Activated CD8-positive, alpha-beta T cell treated with anti-CD3 and anti-CD28 coated beads for 36 hours (primary cell): Measurements from ENCODE around the gene CT45A8. TPM values are rescaled to one million over a fixed set of nuclear protein-coding genes. Genes with fewer than 3 reads are reported as not detected.
"Not testable (repeated sequence)": the region's sequence is repeated elsewhere in the genome, so short reads cannot be mapped to it uniquely, and the experiment has no call there.

Experiments
- ATAC-seq: fragments of 200-7000 bp; cut with Tn5 transposase; one replicate; pipeline ENCODE4 v1.10.0; 2021; ENCODE audit warnings: mild to moderate bottlenecking, moderate library complexity
- CTCF ChIA-PET: fragments of 350-600 bp; sonication (Branson Sonifier 250); formaldehyde crosslinking; loops from one replicate; lab custom pipeline; 2021; ENCODE audit warnings: antibody characterized with exemption; lab: Charles Lee
- POLR2A ChIA-PET: fragments of 350-600 bp; sonication (Branson Sonifier 250); formaldehyde crosslinking; loops from one replicate; lab custom pipeline; 2021; ENCODE audit warnings: antibody characterized with exemption; lab: Charles Lee
- DNase-seq: peaks from one replicate; pipeline ENCODE4 v3.0.0-alpha.2; 2020
- H3K27ac Mint-ChIP-seq: one replicate; pipeline ENCODE4 v1.8.0; 2021; ENCODE audit warnings: mild to moderate bottlenecking, mixed read lengths
- H3K27me3 Mint-ChIP-seq: one replicate; pipeline ENCODE4 v1.8.0; 2021; ENCODE audit warnings: mixed read lengths
- H3K36me3 Mint-ChIP-seq: one replicate; pipeline ENCODE4 v1.8.0; 2021; ENCODE audit warnings: low read depth, mixed read lengths
- H3K4me1 Mint-ChIP-seq: one replicate; pipeline ENCODE4 v1.8.0; 2021; ENCODE audit warnings: low read depth, mixed read lengths
- H3K4me3 Mint-ChIP-seq: one replicate; pipeline ENCODE4 v1.8.0; 2021; ENCODE audit warnings: mild to moderate bottlenecking, moderate library complexity, mixed read lengths
- H3K9me3 Mint-ChIP-seq: one replicate; pipeline ENCODE4 v1.8.0; 2021; ENCODE audit warnings: mixed read lengths
- CTCF ChIP-seq: fragments of 200-600 bp; IDR thresholded peaks from one replicate; pipeline ENCODE4 v1.8.0; 2022; ENCODE audit warnings: antibody characterized with exemption, mild to moderate bottlenecking
- intact Hi-C: fragments of 100-400 bp; cut with micrococcal nuclease; formaldehyde crosslinking; loops from one replicate; pipeline ENCODE4 v1.10.0; 2022
- total RNA-seq, 2 experiments: library from RNA; stranded (reverse); gene quantifications; one replicate each; pipeline ENCODE4 v1.2.3, GENCODE V29; 2021

Gene CT45A8
- total RNA-seq = not detected

DNA sequence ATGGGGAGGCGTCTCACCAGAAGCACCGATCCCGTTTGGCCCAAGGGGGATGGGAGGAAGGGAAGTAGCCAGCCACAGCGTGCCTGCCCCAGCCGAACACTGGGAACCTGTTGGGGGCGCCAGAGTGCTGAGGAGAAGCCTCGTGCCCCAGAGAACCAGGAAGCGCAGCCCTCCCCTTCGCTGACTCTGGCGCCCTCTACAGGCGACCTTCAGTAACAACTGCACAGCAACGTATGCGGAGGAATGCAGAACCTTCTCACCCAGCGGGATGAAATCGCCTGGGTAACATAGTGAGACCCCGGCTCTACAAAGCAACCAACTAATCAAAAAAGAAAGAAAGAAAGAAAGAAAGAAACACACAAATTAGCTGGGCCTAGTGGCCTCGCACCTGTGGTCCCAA is at the start of gene CT45A8:
Gene CT45A8 (minus strand): TSS at position 101 of the 400 bp plus-strand sequence. CDS start 3,755 bp downstream, outside the sequence.
- POLR2A ChIA-PET, ATAC-seq, H3K4me1 Mint-ChIP-seq, CTCF ChIA-PET, H3K4me3 Mint-ChIP-seq, DNase-seq, intact Hi-C loops, H3K27ac Mint-ChIP-seq, H3K27me3 Mint-ChIP-seq, H3K9me3 Mint-ChIP-seq, H3K36me3 Mint-ChIP-seq: not testable (repeated sequence)

- intact Hi-C loops = no loop called here
These were observed 39.0 kb upstream of the CT45A8 start, which contains the start of the genes CT45A10 and SAGE1 for GRCh38 chrX:135893294-135893817. TSS of gene CT45A10 (minus strand) at chrX:135893444. CDS start at chrX:135885344, 8,100 bp downstream. TSS of gene SAGE1 (plus strand) at chrX:135893716. CDS start at chrX:135896243, 2,527 bp downstream.

GRCh38 chrX:135892781-135893180 is 38.4 kb upstream of the CT45A8 start:
- Mint-ChIP-seq H3K4me1 (no peaks in the 10 kb centered on the region), H3K27ac (no peak overlapping the region), H3K36me3 (no peaks in the 10 kb centered on the region), H3K9me3 (no peaks in the 10 kb centered on the region), H3K4me3 (no peak overlapping the region), H3K27me3 (no peaks in the 10 kb centered on the region)
- ATAC-seq (no peak), DNase-seq (no peak)
- POLR2A ChIA-PET = no interaction called here
- intact Hi-C loops = no loop called here
- TF ChIP-seq CTCF = no peak
- CTCF ChIA-PET = no interaction called here

More at GRCh38 chrX:135893294-135893817, 39.0 kb upstream of the CT45A8 start, which contains the start of the genes CT45A10 and SAGE1:
- no peak for DNase-seq
- POLR2A ChIA-PET = no interaction called here
- CTCF ChIA-PET = no interaction called here
- Mint-ChIP-seq H3K4me3 (no peak within 1 kb of the TSS), H3K4me1 (no peaks in the 10 kb centered on the region), H3K27me3 (no peaks in the 10 kb centered on the region), H3K27ac (no peak within 1 kb of the TSS), H3K36me3 (no peaks in the 10 kb centered on the region), H3K9me3 (no peaks in the 10 kb centered on the region)
- TF ChIP-seq CTCF = no peak
- no peak for ATAC-seq

GRCh38 chrX:135890087-135890585 is 35.8 kb upstream of the CT45A8 start:
- H3K9me3 Mint-ChIP-seq = no peaks in the 10 kb centered on the region
- no peak for TF ChIP-seq CTCF
- CTCF ChIA-PET = no interaction called here
- H3K27ac Mint-ChIP-seq = no peak overlapping the region
- POLR2A ChIA-PET = interaction anchor here (0.6 kb wide), 1 partner anchor 21 kb away, joined by 3 read pairs; no protein-coding TSS in a partner anchor
- ATAC-seq (no peak), DNase-seq (no peak)
- intact Hi-C loops = no loop called here
- no peaks in the 10 kb centered on the region for H3K4me1 Mint-ChIP-seq
- H3K4me3 Mint-ChIP-seq = no peak overlapping the region
- no peaks in the 10 kb centered on the region for H3K36me3 Mint-ChIP-seq
- no peaks in the 10 kb centered on the region for H3K27me3 Mint-ChIP-seq

DNA sequence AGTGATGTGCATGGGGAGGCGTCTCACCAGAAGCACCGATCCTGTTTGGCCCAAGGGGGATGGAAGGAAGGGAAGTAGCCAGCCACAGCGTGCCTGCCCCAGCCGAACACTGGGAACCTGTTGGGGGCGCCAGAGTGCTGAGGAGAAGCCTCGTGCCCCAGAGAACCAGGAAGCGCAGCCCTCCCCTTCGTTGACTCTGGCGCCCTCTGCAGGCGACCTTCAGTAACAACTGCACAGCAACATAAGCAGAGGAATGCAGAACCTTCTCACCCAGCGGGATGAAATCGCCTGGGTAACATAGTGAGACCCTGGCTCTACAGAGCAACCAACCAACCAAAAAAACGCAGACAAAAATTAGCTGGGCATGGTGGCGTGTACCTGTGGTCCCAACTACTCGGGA is 34.6 kb upstream of the CT45A8 start:
- intact Hi-C loops, H3K4me1 Mint-ChIP-seq, H3K4me3 Mint-ChIP-seq, H3K27me3 Mint-ChIP-seq, H3K27ac Mint-ChIP-seq, CTCF ChIA-PET, ATAC-seq, POLR2A ChIA-PET, H3K36me3 Mint-ChIP-seq, H3K9me3 Mint-ChIP-seq: not testable (repeated sequence)
- peak; percentile 29 for TF ChIP-seq CTCF
- peak; percentile 52 for DNase-seq

DNA sequence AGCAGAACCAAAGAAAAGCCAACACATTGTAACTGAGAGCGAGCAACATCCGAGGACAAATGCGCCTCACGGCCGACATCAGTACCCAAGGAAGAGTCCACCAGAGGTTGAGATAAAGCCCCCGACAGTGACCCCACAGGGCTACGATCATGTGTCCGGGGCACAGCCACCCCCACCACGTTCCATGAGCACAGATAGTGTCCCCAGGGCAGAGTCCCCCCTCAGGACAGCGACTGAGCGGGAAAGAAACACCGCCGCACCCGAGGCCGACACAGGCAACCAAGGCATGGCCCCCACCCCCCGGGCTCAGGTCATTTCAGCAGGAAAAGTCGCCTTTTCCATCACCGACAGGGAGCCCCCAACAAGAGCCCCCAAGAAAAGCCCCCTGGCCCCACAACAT is 33.9 kb upstream of the CT45A8 start:
- DNase-seq, H3K4me3 Mint-ChIP-seq, H3K4me1 Mint-ChIP-seq, H3K27me3 Mint-ChIP-seq, H3K9me3 Mint-ChIP-seq, H3K27ac Mint-ChIP-seq, intact Hi-C loops, POLR2A ChIA-PET, CTCF ChIA-PET, ATAC-seq, H3K36me3 Mint-ChIP-seq: not testable (repeated sequence)

- ATAC-seq, intact Hi-C loops, DNase-seq: not testable (repeated sequence)
These were observed 28.4 kb upstream of the CT45A8 start for GRCh38 chrX:135882741-135883140.

DNA sequence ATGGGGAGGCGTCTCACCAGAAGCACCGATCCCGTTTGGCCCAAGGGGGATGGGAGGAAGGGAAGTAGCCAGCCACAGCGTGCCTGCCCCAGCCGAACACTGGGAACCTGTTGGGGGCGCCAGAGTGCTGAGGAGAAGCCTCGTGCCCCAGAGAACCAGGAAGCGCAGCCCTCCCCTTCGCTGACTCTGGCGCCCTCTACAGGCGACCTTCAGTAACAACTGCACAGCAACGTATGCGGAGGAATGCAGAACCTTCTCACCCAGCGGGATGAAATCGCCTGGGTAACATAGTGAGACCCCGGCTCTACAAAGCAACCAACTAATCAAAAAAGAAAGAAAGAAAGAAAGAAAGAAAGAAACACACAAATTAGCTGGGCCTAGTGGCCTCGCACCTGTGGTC is 17.4 kb upstream of the CT45A8 start, which contains the start of gene CT45A9:
Gene CT45A9 (minus strand): TSS at position 101 of the 400 bp plus-strand sequence. CDS start 3,751 bp downstream, outside the sequence.
- H3K27ac Mint-ChIP-seq, ATAC-seq, H3K36me3 Mint-ChIP-seq, CTCF ChIA-PET, H3K27me3 Mint-ChIP-seq, DNase-seq, H3K4me1 Mint-ChIP-seq, POLR2A ChIA-PET, H3K9me3 Mint-ChIP-seq, H3K4me3 Mint-ChIP-seq, intact Hi-C loops: not testable (repeated sequence)

More at GRCh38 chrX:135882741-135883140, 28.4 kb upstream of the CT45A8 start:
- CTCF ChIA-PET, H3K4me3 Mint-ChIP-seq, H3K4me1 Mint-ChIP-seq, H3K9me3 Mint-ChIP-seq, H3K27me3 Mint-ChIP-seq, H3K36me3 Mint-ChIP-seq, POLR2A ChIA-PET, H3K27ac Mint-ChIP-seq: not testable (repeated sequence)
